ENCODE results near the gene GAS6.

DNA sequence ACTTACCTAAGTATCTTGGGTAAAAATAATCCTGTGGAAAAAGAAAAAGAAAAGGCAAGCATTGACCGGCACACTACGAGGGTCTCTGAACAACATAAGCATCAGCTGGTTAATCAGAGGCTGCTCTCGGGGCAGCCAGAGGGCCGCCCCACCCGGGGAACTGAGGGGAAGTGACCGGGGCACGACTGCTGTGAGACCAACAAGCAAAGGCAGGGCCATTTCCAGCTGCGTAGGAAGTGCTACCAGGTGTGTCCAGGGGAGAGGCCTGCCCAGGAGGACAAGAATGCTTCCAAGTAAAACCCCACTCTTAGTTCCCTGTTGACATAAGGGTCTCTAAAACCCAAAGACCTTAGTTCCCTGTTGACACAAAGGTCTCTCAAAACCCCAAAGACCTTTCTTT is 15.9 kb downstream of the GAS6 start:
- TF ChIP-seq, protein P1, sequence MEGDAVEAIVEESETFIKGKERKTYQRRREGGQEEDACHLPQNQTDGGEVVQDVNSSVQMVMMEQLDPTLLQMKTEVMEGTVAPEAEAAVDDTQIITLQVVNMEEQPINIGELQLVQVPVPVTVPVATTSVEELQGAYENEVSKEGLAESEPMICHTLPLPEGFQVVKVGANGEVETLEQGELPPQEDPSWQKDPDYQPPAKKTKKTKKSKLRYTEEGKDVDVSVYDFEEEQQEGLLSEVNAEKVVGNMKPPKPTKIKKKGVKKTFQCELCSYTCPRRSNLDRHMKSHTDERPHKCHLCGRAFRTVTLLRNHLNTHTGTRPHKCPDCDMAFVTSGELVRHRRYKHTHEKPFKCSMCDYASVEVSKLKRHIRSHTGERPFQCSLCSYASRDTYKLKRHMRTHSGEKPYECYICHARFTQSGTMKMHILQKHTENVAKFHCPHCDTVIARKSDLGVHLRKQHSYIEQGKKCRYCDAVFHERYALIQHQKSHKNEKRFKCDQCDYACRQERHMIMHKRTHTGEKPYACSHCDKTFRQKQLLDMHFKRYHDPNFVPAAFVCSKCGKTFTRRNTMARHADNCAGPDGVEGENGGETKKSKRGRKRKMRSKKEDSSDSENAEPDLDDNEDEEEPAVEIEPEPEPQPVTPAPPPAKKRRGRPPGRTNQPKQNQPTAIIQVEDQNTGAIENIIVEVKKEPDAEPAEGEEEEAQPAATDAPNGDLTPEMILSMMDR (IDR thresholded peaks at IDR 0.05; ENCODE audit: low read depth, low read length): no peak
- no peak for TF ChIP-seq EZH2phosphoT487 (IDR thresholded peaks at IDR 0.05; ENCODE audit: low read depth)

Data from OCI-LY3 (cell line).